GM12878 (cell line): ENCODE results near the gene B3GNT7. TPM values are rescaled to one million over a fixed set of nuclear protein-coding genes. Genes with fewer than 3 reads are reported as not detected.

Experiments used
- ATAC-seq: fragments of 200-7000 bp; cut with Tn5 transposase; 3 replicates; pipeline ENCODE4 v1.9.1; 2020; ENCODE audit warnings: mild to moderate bottlenecking, moderate library complexity
- BruUV-seq: library from RNA; stranded (reverse); fragments of 400-500 nt; replicated peaks from 2 replicates; lab custom pipeline; 2021; lab: Mats Ljungman, UMichigan
- CTCF ChIA-PET: fragments of 300-600 bp; sonication (Branson Sonifier 250); formaldehyde crosslinking; extraction: SDS; loops from one replicate; lab custom pipeline; 2021; ENCODE audit warnings: inconsistent platforms; lab: Yijun Ruan, JAX
- POLR2A ChIA-PET: fragments of 350-600 bp; formaldehyde crosslinking; extraction: SDS; loops from one replicate; lab custom pipeline; 2021; ENCODE audit warnings: inconsistent platforms; lab: Charles Lee
- RAD21 ChIA-PET: fragments of 300-600 bp; sonication (Branson Sonifier 250); formaldehyde crosslinking; loops from one replicate; lab custom pipeline; 2023; ENCODE audit warnings: antibody characterized with exemption; ENCODE audit not compliant: unreplicated experiment; lab: Charles Lee
- SMC1A ChIA-PET: fragments of 300-600 bp; sonication (Branson Sonifier 250); formaldehyde crosslinking; loops from one replicate; lab custom pipeline; 2023; ENCODE audit not compliant: unreplicated experiment, uncharacterized antibody; lab: Charles Lee
- DNase-seq: peaks from one replicate; pipeline ENCODE4 v3.0.0-alpha.2; 2011; ENCODE audit warnings: low read depth, low spot score
- FAIRE-seq: peaks from 3 replicates; lab custom pipeline; 2011; peaks lifted over from hg19 to GRCh38; lab: Jason Lieb, UNC
- H2AFZ ChIP-seq: 2 replicates; pipeline ENCODE4 v1.6.0; 2011; ENCODE audit warnings: low read depth, low read length, control low read depth; ENCODE audit not compliant: control insufficient read depth
- H3K27ac ChIP-seq: 2 replicates; pipeline ENCODE4 v1.5.1; 2011; ENCODE audit warnings: control low read depth; ENCODE audit not compliant: control insufficient read depth, insufficient read depth
- H3K27me3 ChIP-seq, 2 experiments: replicated peaks in 1 of 2; 2 replicates each; pipeline versions ENCODE4 v1.6.0 to v1.6.1; 2011; ENCODE audit warnings: low read length in 1 of 2; ENCODE audit not compliant: control insufficient read depth in 2 of 2, insufficient read depth in 2 of 2
- H3K36me3 ChIP-seq, 2 experiments: 2 replicates each; pipeline ENCODE4 v1.5.1; 2011; ENCODE audit warnings: low read length in 1 of 2; ENCODE audit not compliant: control insufficient read depth in 2 of 2, insufficient read depth in 2 of 2
- H3K4me1 ChIP-seq: 2 replicates; pipeline ENCODE4 v1.6.1; 2011; ENCODE audit warnings: mild to moderate bottlenecking, low read length, moderate library complexity, mixed read lengths; ENCODE audit not compliant: control insufficient read depth, insufficient read depth
- H3K4me2 ChIP-seq: 2 replicates; pipeline ENCODE4 v1.6.0; 2011; ENCODE audit warnings: control low read depth; ENCODE audit not compliant: control insufficient read depth, insufficient read depth
- H3K4me3 ChIP-seq: fragments of 200-600 bp; sonication (generic); 2 replicates; pipeline ENCODE4 v1.5.1; 2016
- H3K79me2 ChIP-seq: 2 replicates; pipeline ENCODE4 v1.6.0; 2011; ENCODE audit warnings: low read length; ENCODE audit not compliant: control insufficient read depth, insufficient read depth
- H3K9ac ChIP-seq: 2 replicates; pipeline ENCODE4 v1.8.0; 2011; ENCODE audit warnings: low read length, control low read depth, mixed read lengths; ENCODE audit not compliant: control insufficient read depth, insufficient read depth
- H3K9me3 ChIP-seq: replicated peaks from 3 replicates; pipeline ENCODE4 v1.5.1; 2011; ENCODE audit warnings: mild to moderate bottlenecking, low read length; ENCODE audit not compliant: control insufficient read depth, insufficient read depth
- H4K20me1 ChIP-seq: 2 replicates; pipeline ENCODE4 v1.6.0; 2011; ENCODE audit not compliant: control insufficient read depth, insufficient read depth
- CHD1 ChIP-seq: IDR thresholded peaks from 2 replicates; pipeline ENCODE4 v1.6.1; 2012; ENCODE audit warnings: low read depth, low read length, improper control_type of control experiment
- EZH2 ChIP-seq: IDR thresholded peaks from 2 replicates; pipeline ENCODE4 v1.6.1; 2012; ENCODE audit warnings: low read depth, mild to moderate bottlenecking, control low read depth, inconsistent platforms, low read length, borderline replicate concordance; ENCODE audit not compliant: control insufficient read depth
- GABPA ChIP-seq: IDR thresholded peaks from 2 replicates; pipeline ENCODE4 v1.6.1; 2014; ENCODE audit warnings: antibody characterized with exemption, low read depth, mild to moderate bottlenecking, inconsistent platforms
- HDAC2 ChIP-seq: fragments of 200-600 bp; sonication (generic); IDR thresholded peaks from 2 replicates; pipeline ENCODE4 v1.6.1; 2017
- JUND ChIP-seq: IDR thresholded peaks from 2 replicates; pipeline ENCODE4 v1.6.1; 2012; ENCODE audit warnings: low read depth, mild to moderate bottlenecking, low read length, improper control_type of control experiment, moderate library complexity
- NFYA ChIP-seq: IDR thresholded peaks from 2 replicates; pipeline ENCODE4 v1.6.1; 2011; ENCODE audit warnings: low read depth, mild to moderate bottlenecking, low read length, improper control_type of control experiment, borderline replicate concordance
- SIN3A ChIP-seq: IDR thresholded peaks from 2 replicates; pipeline ENCODE4 v1.6.1; 2012; ENCODE audit warnings: low read depth, low read length, improper control_type of control experiment
- STAT3 ChIP-seq: IDR thresholded peaks from 2 replicates; pipeline ENCODE4 v1.6.1; 2011; ENCODE audit warnings: low read depth, low read length, improper control_type of control experiment
- SUPT20H ChIP-seq: IDR thresholded peaks from 2 replicates; pipeline ENCODE4 v1.6.1; 2011; ENCODE audit warnings: low read depth, mild to moderate bottlenecking, low read length, moderate library complexity, borderline replicate concordance; ENCODE audit not compliant: control insufficient read depth
- TAF1 ChIP-seq: IDR thresholded peaks from 2 replicates; pipeline ENCODE4 v1.6.1; 2011; ENCODE audit warnings: mild to moderate bottlenecking, low read depth, low read length, borderline replicate concordance
- TBL1XR1 ChIP-seq: IDR thresholded peaks from 2 replicates; pipeline ENCODE4 v1.6.1; 2012; ENCODE audit warnings: low read depth, low read length, improper control_type of control experiment
- ZNF217 ChIP-seq: fragments of 450-650 bp; IDR thresholded peaks from 2 replicates; pipeline ENCODE4 v1.6.1; 2017; ENCODE audit warnings: antibody characterized with exemption, mild to moderate bottlenecking
- WGBS: methylation state at CpG from one replicate; pipeline ENCODE4 v1.1.6; 2016; ENCODE audit warnings: low lambda C conversion rate; ENCODE audit not compliant: insufficient replicate concordance, insufficient coverage; ENCODE audit errors: missing lambda C conversion rate; 5-methylcytosine and 5-hydroxymethylcytosine counted together
- in situ Hi-C: fragments of 300-500 bp; cut with MboI; formaldehyde crosslinking; loops from 9 replicates; pipeline ENCODE4 v1.14.3; 2018; ENCODE audit warnings: mixed read lengths
- intact Hi-C: fragments of 100-400 bp; cut with micrococcal nuclease; formaldehyde crosslinking; loops from one replicate; pipeline ENCODE4 v1.14.2; 2022; ENCODE audit not compliant: unreplicated experiment
- polyA plus RNA-seq, 11 experiments: library from polyadenylated mRNA; depleted of rRNA in 4 of 11; unstranded in 6 of 11; stranded (reverse) in 5 of 11; fragments of >200 nt; fragmentation: Nextera tagmentation in 4 of 11; fragmentation: Illumina TruSeq in 1 of 11; extraction: Ambion mirVana in 4 of 11; extraction: Trizol in 1 of 11; gene quantifications; 1 replicate in 1 of 11; 2 replicates in 10 of 11; pipeline versions ENCODE4 v1.2.1 to v1.2.3, GENCODE V29; 2011 to 2016; ENCODE audit warnings: inconsistent platforms in 2 of 11, missing spikeins in 2 of 11, low read depth in 1 of 11
- total RNA-seq, 4 experiments: library from RNA; depleted of rRNA in 3 of 4; stranded (reverse); fragments of >200 nt in 3 of 4; fragmentation: Illumina TruSeq in 1 of 4; extraction: Trizol in 1 of 4; gene quantifications; 2 replicates each; pipeline versions ENCODE4 v1.2.1 to v1.2.3, GENCODE V29; 2013 to 2021
- TF ChIP-seq, protein P1 (sequence below): IDR thresholded peaks from 2 replicates; pipeline ENCODE4 v1.6.1; 2012; ENCODE audit warnings: low read length, inconsistent platforms

Gene B3GNT7
- total and polyA plus RNA-seq, 10 of the 15 experiments (the other 5 are each of a cell fraction or from before 2014, with no cell fraction given): 0.91 to 12.6 (median 3.7) TPM

GRCh38 chr2:231359441-231359840, 36.1 kb upstream of the B3GNT7 start:
- ChIA-PET CTCF (interaction anchor here (0.5 to 1.3 kb wide), 3 partner anchors 37 to 471 kb away, joined by 3 read pairs; no protein-coding TSS in a partner anchor), RAD21 (no interaction called here), POLR2A (no interaction called here), SMC1A (interaction anchor here (1.3 kb wide), 1 partner anchor 66 kb away, joined by 3 read pairs; no protein-coding TSS in a partner anchor)
- WGBS: 54% methylated on average over 10 of the region's 10 CpGs
- H3K27me3 ChIP-seq: no peaks in the 10 kb centered on the region
- intact Hi-C loops (no loop called here), in situ Hi-C loops (no loop called here)
- no peaks in the 10 kb centered on the region; a peak in 1 of 4 replicates for H3K36me3 ChIP-seq
- peaks cover 15% of the 10 kb centered on the region for H3K4me1 ChIP-seq
- no peaks in the 10 kb centered on the region for H3K79me2 ChIP-seq
- no peaks in the 10 kb centered on the region for H4K20me1 ChIP-seq
- no peak for FAIRE-seq
- no peak for ATAC-seq
- no peak overlapping the region for H3K9ac ChIP-seq
- no peak overlapping the region for H3K4me3 ChIP-seq
- H3K27ac ChIP-seq: no peak overlapping the region
- no peaks in the 10 kb centered on the region for H3K9me3 ChIP-seq
- no peak overlapping the region for H2AFZ ChIP-seq
- TF ChIP-seq HDAC2 (no peak), ZNF217 (no peak), JUND (no peak), TBL1XR1 (no peak), EZH2 (no peak), STAT3 (no peak), SUPT20H (no peak), CHD1 (no peak), NFYA (no peak), TAF1 (no peak), SIN3A (no peak), GABPA (no peak)
- TF ChIP-seq, protein P1, sequence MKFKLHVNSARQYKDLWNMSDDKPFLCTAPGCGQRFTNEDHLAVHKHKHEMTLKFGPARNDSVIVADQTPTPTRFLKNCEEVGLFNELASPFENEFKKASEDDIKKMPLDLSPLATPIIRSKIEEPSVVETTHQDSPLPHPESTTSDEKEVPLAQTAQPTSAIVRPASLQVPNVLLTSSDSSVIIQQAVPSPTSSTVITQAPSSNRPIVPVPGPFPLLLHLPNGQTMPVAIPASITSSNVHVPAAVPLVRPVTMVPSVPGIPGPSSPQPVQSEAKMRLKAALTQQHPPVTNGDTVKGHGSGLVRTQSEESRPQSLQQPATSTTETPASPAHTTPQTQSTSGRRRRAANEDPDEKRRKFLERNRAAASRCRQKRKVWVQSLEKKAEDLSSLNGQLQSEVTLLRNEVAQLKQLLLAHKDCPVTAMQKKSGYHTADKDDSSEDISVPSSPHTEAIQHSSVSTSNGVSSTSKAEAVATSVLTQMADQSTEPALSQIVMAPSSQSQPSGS: no peak
- no peak overlapping the region for H3K4me2 ChIP-seq
- DNase-seq: no peak
- no TSS peak for BruUV-seq
